ENCODE results near the gene MEX3B. TPM values are rescaled to one million over a fixed set of nuclear protein-coding genes. Genes with fewer than 3 reads are reported as not detected.

Gene MEX3B
- 2.2 and 6.4 TPM in 2 replicates for total RNA-seq

GRCh38 chr15:82045892-82046665 is at the start of gene MEX3B:
TSS of gene MEX3B (minus strand) at chr15:82046018. CDS start at chr15:82045705, 313 bp downstream.

Other genes starting within 250 kb of the MEX3B start
- gene EFL1, start 216.7 kb upstream of the MEX3B start, total RNA-seq, result 41.0 and 60.8 TPM in 2 replicates
- 0.22 and 0.37 TPM in 2 replicates for gene SAXO2, start 216.8 kb upstream of the MEX3B start, total RNA-seq

Data from uterine smooth muscle cell (primary cell).